Measurements from ENCODE around the gene OBSCN. TPM values are rescaled to one million over a fixed set of nuclear protein-coding genes. Genes with fewer than 3 reads are reported as not detected.

OBSCN gene
- total RNA-seq, 1 donor from 2014 or later: 10.2 TPM

GRCh38 chr1:228369608-228370438 lies 162.0 kb downstream of the OBSCN start:
- Mint-ChIP-seq H3K4me3 (ENCODE audit: unreplicated experiment) (no peak overlapping the region), H3K27me3 (ENCODE audit: low read depth) (no peaks in the 10 kb centered on the region), H3K27ac (ENCODE audit: unreplicated experiment) (no peak overlapping the region), H3K36me3 (ENCODE audit: low read depth) (no peaks in the 10 kb centered on the region), H3K4me1 (ENCODE audit: low read depth) (no peaks in the 10 kb centered on the region), H3K9me3 (ENCODE audit: low read depth) (no peaks in the 10 kb centered on the region)
- no peak for TF ChIP-seq CTCF (IDR thresholded peaks at IDR 0.05)
- DNase-seq (ENCODE audit: low spot score): peak; percentile 66

- Mint-ChIP-seq H3K27ac (ENCODE audit: unreplicated experiment) (no peak overlapping the region), H3K4me3 (ENCODE audit: unreplicated experiment) (no peak overlapping the region), H3K9me3 (ENCODE audit: low read depth) (no peaks in the 10 kb centered on the region), H3K27me3 (ENCODE audit: low read depth) (no peaks in the 10 kb centered on the region), H3K4me1 (ENCODE audit: low read depth) (no peaks in the 10 kb centered on the region), H3K36me3 (ENCODE audit: low read depth) (no peaks in the 10 kb centered on the region)
- no peak for TF ChIP-seq CTCF (IDR thresholded peaks at IDR 0.05)
- peak; percentile 64 for DNase-seq (ENCODE audit: low spot score)
Measured at GRCh38 chr1:228370439-228370940, 162.6 kb downstream of the OBSCN start.

GRCh38 chr1:228370941-228371740 lies 163.3 kb downstream of the OBSCN start:
- peak; percentile 90 for DNase-seq (ENCODE audit: low spot score)
- H3K27me3 Mint-ChIP-seq (ENCODE audit: low read depth): no peaks in the 10 kb centered on the region
- no peaks in the 10 kb centered on the region for H3K4me1 Mint-ChIP-seq (ENCODE audit: low read depth)
- no peak overlapping the region for H3K27ac Mint-ChIP-seq (ENCODE audit: unreplicated experiment)
- no peaks in the 10 kb centered on the region for H3K9me3 Mint-ChIP-seq (ENCODE audit: low read depth)
- H3K36me3 Mint-ChIP-seq (ENCODE audit: low read depth): no peaks in the 10 kb centered on the region
- H3K4me3 Mint-ChIP-seq (ENCODE audit: unreplicated experiment): no peak overlapping the region
- TF ChIP-seq CTCF (IDR thresholded peaks at IDR 0.05): no peak

GRCh38 chr1:228371741-228372182 lies 163.9 kb downstream of the OBSCN start:
- Mint-ChIP-seq H3K9me3 (ENCODE audit: low read depth) (no peaks in the 10 kb centered on the region), H3K27ac (ENCODE audit: unreplicated experiment) (no peak overlapping the region), H3K27me3 (ENCODE audit: low read depth) (no peaks in the 10 kb centered on the region), H3K36me3 (ENCODE audit: low read depth) (no peaks in the 10 kb centered on the region), H3K4me3 (ENCODE audit: unreplicated experiment) (no peak overlapping the region), H3K4me1 (ENCODE audit: low read depth) (no peaks in the 10 kb centered on the region)
- no peak for TF ChIP-seq CTCF (IDR thresholded peaks at IDR 0.05)
- no peak for DNase-seq (ENCODE audit: low spot score)
